GM12878 (cell line): ENCODE data around the gene LEFTY1.

Experiments used
- BRCA1 ChIP-seq: IDR thresholded peaks from 2 replicates; pipeline ENCODE4 v1.6.1; 2011; ENCODE audit warnings: low read depth, low read length, improper control_type of control experiment
- HDGF ChIP-seq: fragments of 450-650 bp; IDR thresholded peaks from 2 replicates; pipeline ENCODE4 v1.6.1; 2016; ENCODE audit warnings: antibody characterized with exemption
- KDM1A ChIP-seq: fragments of 200-600 bp; sonication (generic); IDR thresholded peaks from 2 replicates; pipeline ENCODE4 v1.6.1; 2016; ENCODE audit warnings: borderline replicate concordance
- POLR2AphosphoS5 ChIP-seq: IDR thresholded peaks from 2 replicates; pipeline ENCODE4 v1.6.1; 2011; ENCODE audit warnings: mild to moderate bottlenecking, low read length, inconsistent platforms
- RAD21 ChIP-seq: IDR thresholded peaks from 2 replicates; pipeline ENCODE4 v1.6.1; 2011; ENCODE audit warnings: mild to moderate bottlenecking, low read depth, low read length, moderate library complexity; ENCODE audit not compliant: insufficient read depth
- RCOR1 ChIP-seq: conservative IDR thresholded peaks from 2 replicates; pipeline ENCODE4 v1.6.1; 2012; ENCODE audit warnings: low read depth, low read length, improper control_type of control experiment
- RFX5 ChIP-seq: IDR thresholded peaks from 2 replicates; pipeline ENCODE4 v1.6.1; 2011; ENCODE audit warnings: low read depth, low read length, improper control_type of control experiment
- SMARCA5 ChIP-seq: fragments of 450-650 bp; IDR thresholded peaks from 2 replicates; pipeline ENCODE4 v1.6.1; 2017; ENCODE audit warnings: mild to moderate bottlenecking
- SRF ChIP-seq, 2 experiments: IDR thresholded peaks; 2 replicates each; pipeline ENCODE4 v1.6.1; 2011; ENCODE audit warnings: low read depth in 2 of 2, low read length in 2 of 2, mild to moderate bottlenecking in 1 of 2, moderate library complexity in 1 of 2
- ZNF274 ChIP-seq: IDR thresholded peaks from one replicate; pipeline ENCODE4 v1.8.0; 2011; ENCODE audit not compliant: insufficient read length, insufficient read depth

DNA sequence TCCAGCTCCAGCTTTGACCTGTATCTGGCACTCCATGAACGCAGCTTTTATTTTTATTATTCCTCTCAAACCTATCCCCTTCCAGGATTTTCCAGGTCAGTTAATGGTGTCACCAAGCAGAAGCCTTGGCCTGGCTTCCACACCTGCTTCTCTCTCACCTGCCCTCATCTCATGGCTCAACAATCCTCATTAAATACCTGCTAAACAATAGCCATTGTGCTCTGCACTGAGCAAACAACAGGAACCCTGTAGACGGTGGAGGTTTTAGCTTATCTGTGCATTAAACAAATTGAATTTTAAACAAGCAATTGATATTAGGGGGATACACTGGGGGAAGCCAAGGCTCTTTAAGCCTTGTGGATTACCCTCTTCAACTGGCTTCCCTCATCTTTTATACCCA, 19.8 kb upstream of the LEFTY1 start:
- TF ChIP-seq SRF (IDR thresholded peaks at IDR 0.05; ENCODE audit: low read depth in 2 of 2, low read length in 2 of 2) (no peak), RFX5 (no peak), RAD21 (no peak), ZNF274 (no peak), POLR2AphosphoS5 (no peak), SMARCA5 (no peak), RCOR1 (no peak), HDGF (no peak), KDM1A (no peak), BRCA1 (no peak)
